Psoas muscle (tissue), 8 donors: ENCODE measurements around the gene PSORS1C2. TPM values are rescaled to one million over a fixed set of nuclear protein-coding genes. Genes with fewer than 3 reads are reported as not detected.

Experiments used
- ATAC-seq, 4 donors: fragments of 200-7000 bp; cut with Tn5 transposase; one replicate each; pipeline ENCODE4 v1.9.1; 2020; ENCODE audit warnings: moderate library complexity in 3 of 4, mild to moderate bottlenecking in 2 of 4
- DNase-seq, 2 donors: peaks; one replicate each; pipeline ENCODE4 v3.0.0-alpha.2; 2020
- H3K27ac ChIP-seq: fragments of 200-600 bp; one replicate; pipeline ENCODE4 v1.8.0; 2022
- H3K27me3 ChIP-seq, 3 donors: fragments of 200-600 bp in 1 of 3; one replicate each; pipeline versions ENCODE4 v1.6.1 to v1.8.0; 2013 to 2022; ENCODE audit warnings: low read length in 2 of 3, mild to moderate bottlenecking in 2 of 3, moderate library complexity in 1 of 3; ENCODE audit not compliant: insufficient read depth in 3 of 3
- H3K36me3 ChIP-seq, 2 donors: fragments of 200-600 bp in 1 of 2; one replicate each; pipeline versions ENCODE4 v1.6.1 to v1.8.0; 2013 to 2022; ENCODE audit warnings: low read depth in 1 of 2, mild to moderate bottlenecking in 1 of 2, moderate library complexity in 1 of 2; ENCODE audit not compliant: insufficient read depth in 1 of 2
- H3K4me1 ChIP-seq: fragments of 200-600 bp; one replicate; pipeline ENCODE4 v1.8.0; 2022
- H3K4me3 ChIP-seq: fragments of 200-600 bp; one replicate; pipeline ENCODE4 v1.8.0; 2022; ENCODE audit warnings: mild to moderate bottlenecking
- H3K9me3 ChIP-seq: fragments of 200-600 bp; one replicate; pipeline ENCODE4 v1.8.0; 2022
- CTCF ChIP-seq: fragments of 200-600 bp; IDR thresholded peaks from one replicate; pipeline ENCODE4 v1.8.0; 2022; ENCODE audit warnings: antibody characterized with exemption
- WGBS, 3 donors: extraction: QIAGEN DNeasy Blood & Tissue Kit; methylation state at CpG; one replicate each; pipeline versions ENCODE4 v1.1.6 to v1.1.7; 2013; 5-methylcytosine and 5-hydroxymethylcytosine counted together
- intact Hi-C, 2 donors: fragments of 100-400 bp; cut with DNase I; formaldehyde crosslinking; loops; one replicate each; pipeline versions ENCODE4 v1.11.0 to v1.14.2; 2022
- polyA plus RNA-seq, 3 donors: library from polyadenylated mRNA; stranded (reverse); fragments of 200-250 nt; gene quantifications; one replicate each; pipeline ENCODE4 v1.2.3, GENCODE V29; 2013
- total RNA-seq, 4 donors: library from RNA; stranded (reverse); fragmentation: NEBNext Ultra II Directional in 2 of 4; extraction: Animal tissue kit (Norgen Biotek cat#: 25700) in 2 of 4; gene quantifications; one replicate each; pipeline versions ENCODE4 v1.2.1 to v1.2.4, GENCODE V29; 2021 to 2023
- donor health status: healthy with polysubstance abuse.
- donor health status: DM: no; HTN: no; CAD: no; lungs with moderate emphysema.
- donor health status: Bipolar disorder and iron deficiency.
- donor health status: healthy.
- donor health status: DM: yes; HTN: yes; CAD: no.
- donor health status: DM: no; HTN: no; CAD: no.
- donor health status: DM: no; HTN: no; CAD: no.
- donor health status: DM: yes; HTN: yes; CAD: no.

Gene PSORS1C2
- total and polyA plus RNA-seq, 7 donors, result not detected

GRCh38 chr6:31158140-31158862 lies 19.4 kb upstream of the PSORS1C2 start, which contains the start of gene TCF19:
TSS of gene TCF19 (plus strand) at chr6:31158589. CDS start at chr6:31159470, 881 bp downstream.
- intact Hi-C loops, result no loop called here
- ATAC-seq (peak; percentile 96 to 98 (median 96)), DNase-seq (peak; percentile 99 to 100)
- Histone ChIP-seq H3K36me3 (peaks cover 0 to 33% of the 10 kb centered on the region in 2 donors), H3K4me1 (peaks cover 6% of the 10 kb centered on the region), H3K27me3 (no peaks in the 10 kb centered on the region), H3K4me3 (peak within 1 kb of the TSS; percentile 81), H3K27ac (peak within 1 kb of the TSS; percentile 63), H3K9me3 (no peaks in the 10 kb centered on the region)
- WGBS, 3 donors, result 0% methylated on average over 58 to 65 of the region's 65 CpGs
- no peak for TF ChIP-seq CTCF

GRCh38 chr6:31157513-31158139 lies 18.8 kb upstream of the PSORS1C2 start, which contains the start of gene CCHCR1:
TSS of gene CCHCR1 (minus strand) at chr6:31157802. CDS start at chr6:31157600, 202 bp downstream.
- peaks cover 0 to 33% of the 10 kb centered on the region in 2 donors for H3K36me3 ChIP-seq
- H3K4me1 ChIP-seq, result peaks cover 6% of the 10 kb centered on the region
- ATAC-seq (peak in 1 of 4 donors; percentile 52), DNase-seq (no peak)
- no peaks in the 10 kb centered on the region for H3K9me3 ChIP-seq
- H3K27ac ChIP-seq, result peak within 1 kb of the TSS; percentile 63
- H3K27me3 ChIP-seq, result no peaks in the 10 kb centered on the region
- peak within 1 kb of the TSS; percentile 81 for H3K4me3 ChIP-seq
- no peak for TF ChIP-seq CTCF
- 5 to 6% (median 6%) methylated on average over 14 of the region's 14 CpGs for WGBS, 3 donors
- intact Hi-C loops, result no loop called here

- DNase-seq (peak in 1 of 2 donors; percentile 28), ATAC-seq (no peak)
- intact Hi-C loops, result no loop called here
- Histone ChIP-seq H3K36me3 (peaks cover 0 to 32% of the 10 kb centered on the region in 2 donors), H3K27me3 (no peaks in the 10 kb centered on the region), H3K4me1 (peaks cover 6% of the 10 kb centered on the region), H3K9me3 (no peaks in the 10 kb centered on the region), H3K27ac (no peak overlapping the region), H3K4me3 (no peak overlapping the region)
- WGBS, 3 donors, result 91 to 96% (median 95%) methylated on average over 7 of the region's 7 CpGs
- no peak for TF ChIP-seq CTCF
These were observed 17.8 kb upstream of the PSORS1C2 start for GRCh38 chr6:31156641-31157040.

GRCh38 chr6:31154436-31154835 lies 15.6 kb upstream of the PSORS1C2 start:
- H3K36me3 ChIP-seq, result peaks cover 0 to 44% of the 10 kb centered on the region in 2 donors
- H3K4me1 ChIP-seq, result peaks cover 5% of the 10 kb centered on the region
- intact Hi-C loops, result no loop called here
- no peak for ATAC-seq
- no peak for TF ChIP-seq CTCF
- H3K27me3 ChIP-seq, result no peaks in the 10 kb centered on the region
- H3K4me3 ChIP-seq, result no peak overlapping the region
- no peak overlapping the region for H3K27ac ChIP-seq
- DNase-seq, result no peak
- no peaks in the 10 kb centered on the region for H3K9me3 ChIP-seq
- WGBS, 3 donors, result 83 to 92% (median 91%) methylated on average over 15 of the region's 15 CpGs
